Gastroesophageal sphincter (tissue), 4 donors: Measurements from ENCODE around the gene CLEC2L. TPM values are rescaled to one million over a fixed set of nuclear protein-coding genes. Genes with fewer than 3 reads are reported as not detected.

Source experiments
- ATAC-seq: fragments of 150-250 bp; one replicate; pipeline ENCODE4 v1.9.1; 2016; ENCODE audit warnings: mild to moderate bottlenecking, moderate library complexity
- H3K27ac ChIP-seq, 4 donors: fragments of 200-600 bp; sonication (generic) in 3 of 4; 1 replicate in 3 of 4; 2 replicates in 1 of 4; pipeline ENCODE4 v1.5.1; 2016 to 2019
- H3K27me3 ChIP-seq: fragments of 200-600 bp; sonication (generic); one replicate; pipeline ENCODE4 v1.5.1; 2019
- H3K36me3 ChIP-seq, 2 donors: fragments of 200-600 bp; sonication (generic); one replicate each; pipeline ENCODE4 v1.5.1; 2019; ENCODE audit warnings: control low read depth in 1 of 2
- H3K4me1 ChIP-seq, 3 donors: fragments of 200-600 bp; sonication (generic); 1 replicate in 2 of 3; 2 replicates in 1 of 3; pipeline ENCODE4 v1.5.1; 2016 to 2019; ENCODE audit warnings: control low read depth in 2 of 3
- H3K4me3 ChIP-seq, 2 donors: fragments of 200-600 bp; sonication (generic); one replicate each; pipeline ENCODE4 v1.5.1; 2019; ENCODE audit warnings: mild to moderate bottlenecking in 1 of 2, moderate library complexity in 1 of 2
- H3K9me3 ChIP-seq, 3 donors: fragments of 200-600 bp; sonication (generic); one replicate each; pipeline ENCODE4 v1.5.1; 2017 to 2019; ENCODE audit warnings: control low read depth in 2 of 3
- EP300 ChIP-seq: sonication (generic); formaldehyde crosslinking; IDR thresholded peaks from one replicate; pipeline ENCODE4 v1.6.1; 2017; ENCODE audit warnings: antibody characterized with exemption, mild to moderate bottlenecking
- POLR2A ChIP-seq, 2 donors: fragments of 450-650 bp; IDR thresholded peaks; one replicate each; pipeline ENCODE4 v1.6.1; 2017; ENCODE audit warnings: antibody characterized with exemption in 2 of 2, mild to moderate bottlenecking in 2 of 2, moderate library complexity in 1 of 2
- POLR2AphosphoS5 ChIP-seq: sonication (generic); formaldehyde crosslinking; IDR thresholded peaks from one replicate; pipeline ENCODE4 v1.6.1; 2017; ENCODE audit warnings: antibody characterized with exemption
- WGBS, 2 donors: methylation state at CpG; one replicate each; pipeline ENCODE4 v1.1.5; 2018; ENCODE audit warnings: low coverage in 1 of 2; 5-methylcytosine and 5-hydroxymethylcytosine counted together
- total RNA-seq, 4 donors: library from RNA; depleted of rRNA; stranded (reverse); fragments of >200 nt; gene quantifications; one replicate each; pipeline ENCODE4 v1.1.0, GENCODE V29; 2016
- TF ChIP-seq, protein P1 (sequence below), 4 experiments: fragments of 200-600 bp in 2 of 4; fragments of 450-650 bp in 2 of 4; sonication (generic) in 1 of 4; IDR thresholded peaks; one replicate each; pipeline ENCODE4 v1.5.1; 2017 to 2019; ENCODE audit warnings: antibody characterized with exemption in 4 of 4, mild to moderate bottlenecking in 2 of 4, moderate library complexity in 2 of 4

CLEC2L gene
- total RNA-seq, 4 donors from 2014 or later = 0.39 TPM; not detected in 3

DNA sequence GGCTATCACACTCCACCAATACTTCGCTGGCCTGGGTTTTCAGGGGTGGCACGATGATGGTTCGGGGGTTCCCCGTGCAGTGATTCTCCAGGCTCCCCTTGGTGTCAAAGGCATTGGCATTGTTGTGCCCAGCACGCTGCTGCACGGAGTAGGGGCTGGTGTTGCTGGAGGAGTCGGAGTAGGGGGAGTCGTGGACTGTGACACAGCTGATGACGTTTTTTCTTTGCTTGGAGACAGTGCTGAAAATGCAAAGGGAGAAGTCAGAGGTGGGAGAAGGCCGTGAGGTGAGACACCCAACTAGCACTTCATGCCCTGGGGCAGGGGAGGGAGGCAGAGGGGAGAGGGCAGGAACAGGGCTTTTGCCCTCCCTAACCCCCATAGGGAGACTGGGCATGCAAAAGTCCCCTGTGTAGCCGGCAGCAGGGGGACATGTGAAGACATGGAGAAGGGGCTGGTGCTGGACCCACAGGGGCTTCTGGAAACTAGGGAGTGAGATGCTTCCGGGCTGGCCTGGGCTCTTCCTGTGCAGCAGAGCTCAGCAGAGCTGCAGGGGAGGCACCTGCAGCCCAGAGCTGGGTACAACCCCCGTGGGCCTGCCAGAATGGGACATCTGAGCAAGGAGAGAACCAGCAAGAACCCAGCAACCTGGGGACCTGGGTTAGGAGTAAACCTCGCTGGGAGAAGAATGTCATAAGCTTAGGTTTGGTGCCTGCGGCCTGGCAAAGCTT is 60.5 kb downstream of the CLEC2L start:
- H3K27ac ChIP-seq = no peak overlapping the region
- H3K36me3 ChIP-seq = peaks cover 0 to 90% of the 10 kb centered on the region in 2 donors
- peaks cover 0 to 10% (median 0%) of the 10 kb centered on the region in 3 donors for H3K4me1 ChIP-seq
- H3K4me3 ChIP-seq = no peak overlapping the region
- no peak for ATAC-seq
- 90% methylated on average over 2 of the region's 15 CpGs; no CpG with 5 or more reads in 1 of the 2 donors for WGBS, 2 donors
- TF ChIP-seq POLR2AphosphoS5 (no peak), POLR2A (IDR thresholded peaks at IDR 0.05) (no peak), EP300 (no peak)
- TF ChIP-seq, protein P1, sequence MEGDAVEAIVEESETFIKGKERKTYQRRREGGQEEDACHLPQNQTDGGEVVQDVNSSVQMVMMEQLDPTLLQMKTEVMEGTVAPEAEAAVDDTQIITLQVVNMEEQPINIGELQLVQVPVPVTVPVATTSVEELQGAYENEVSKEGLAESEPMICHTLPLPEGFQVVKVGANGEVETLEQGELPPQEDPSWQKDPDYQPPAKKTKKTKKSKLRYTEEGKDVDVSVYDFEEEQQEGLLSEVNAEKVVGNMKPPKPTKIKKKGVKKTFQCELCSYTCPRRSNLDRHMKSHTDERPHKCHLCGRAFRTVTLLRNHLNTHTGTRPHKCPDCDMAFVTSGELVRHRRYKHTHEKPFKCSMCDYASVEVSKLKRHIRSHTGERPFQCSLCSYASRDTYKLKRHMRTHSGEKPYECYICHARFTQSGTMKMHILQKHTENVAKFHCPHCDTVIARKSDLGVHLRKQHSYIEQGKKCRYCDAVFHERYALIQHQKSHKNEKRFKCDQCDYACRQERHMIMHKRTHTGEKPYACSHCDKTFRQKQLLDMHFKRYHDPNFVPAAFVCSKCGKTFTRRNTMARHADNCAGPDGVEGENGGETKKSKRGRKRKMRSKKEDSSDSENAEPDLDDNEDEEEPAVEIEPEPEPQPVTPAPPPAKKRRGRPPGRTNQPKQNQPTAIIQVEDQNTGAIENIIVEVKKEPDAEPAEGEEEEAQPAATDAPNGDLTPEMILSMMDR (IDR thresholded peaks at IDR 0.05) = no peak
- no peaks in the 10 kb centered on the region for H3K9me3 ChIP-seq
- no peaks in the 10 kb centered on the region for H3K27me3 ChIP-seq

DNA sequence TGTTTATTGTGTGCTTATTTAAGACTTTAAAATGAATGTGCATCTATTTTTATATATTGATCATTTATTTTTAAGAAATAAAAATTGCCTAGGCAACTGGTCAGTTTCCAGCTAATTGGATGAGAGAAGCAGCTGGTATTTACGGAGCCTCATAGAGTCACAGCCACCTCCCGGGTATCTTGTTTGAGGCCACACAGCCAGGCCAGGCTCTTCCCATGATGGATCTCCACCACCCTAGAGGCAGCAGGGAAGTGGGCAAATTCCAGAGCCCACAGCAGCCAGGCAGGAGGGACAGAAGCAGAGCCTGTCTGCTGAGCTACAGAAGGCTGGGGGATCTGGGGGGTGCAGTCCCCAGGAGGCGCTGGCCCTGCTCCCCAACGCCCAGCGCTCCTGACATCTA is 61.6 kb downstream of the CLEC2L start:
- H3K4me1 ChIP-seq = peaks cover 0 to 10% (median 0%) of the 10 kb centered on the region in 3 donors
- WGBS, 2 donors = 25 to 61% methylated on average over 2 to 4 of the region's 5 CpGs
- no peak for TF ChIP-seq POLR2A (IDR thresholded peaks at IDR 0.05)
- no peak for TF ChIP-seq EP300
- no peak for TF ChIP-seq POLR2AphosphoS5
- TF ChIP-seq, protein P1 (IDR thresholded peaks at IDR 0.05) = no peak
- H3K27me3 ChIP-seq = no peaks in the 10 kb centered on the region
- no peak for ATAC-seq
- H3K9me3 ChIP-seq = no peaks in the 10 kb centered on the region
- H3K27ac ChIP-seq = no peak overlapping the region
- H3K36me3 ChIP-seq = peaks cover 0 to 91% of the 10 kb centered on the region in 2 donors
- H3K4me3 ChIP-seq = no peak overlapping the region

DNA sequence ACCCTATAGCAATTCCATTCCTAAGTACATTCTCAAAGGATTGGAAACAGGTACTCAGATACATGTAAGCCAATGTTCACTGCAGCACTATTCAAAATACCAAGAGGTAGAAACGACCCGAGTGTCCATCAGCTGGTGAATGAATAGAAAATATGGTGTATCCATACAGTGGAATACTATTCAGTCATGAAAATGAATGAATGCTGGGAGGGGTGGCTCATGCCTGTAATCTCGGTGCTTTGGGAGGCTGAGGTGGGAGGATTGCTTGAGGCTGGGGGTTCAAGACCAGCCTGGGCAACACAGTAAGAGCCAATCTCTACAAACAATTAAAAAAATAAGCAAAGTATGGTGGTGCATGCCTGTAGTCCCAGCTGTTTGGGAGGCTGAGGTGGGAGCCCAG is 62.8 kb downstream of the CLEC2L start:
- no peak for ATAC-seq
- H3K27ac ChIP-seq = no peak overlapping the region
- H3K4me3 ChIP-seq = no peak overlapping the region
- peaks cover 0 to 91% of the 10 kb centered on the region in 2 donors for H3K36me3 ChIP-seq
- peaks cover 0 to 10% (median 0%) of the 10 kb centered on the region in 3 donors for H3K4me1 ChIP-seq
- H3K9me3 ChIP-seq = no peaks in the 10 kb centered on the region
- TF ChIP-seq EP300 (no peak), POLR2AphosphoS5 (no peak), POLR2A (IDR thresholded peaks at IDR 0.05) (no peak)
- TF ChIP-seq, protein P1 (IDR thresholded peaks at IDR 0.05) = no peak
- 96 to 100% methylated on average over 3 of the region's 3 CpGs for whole genome bisulfite sequencing, 2 donors
- H3K27me3 ChIP-seq = no peaks in the 10 kb centered on the region

DNA sequence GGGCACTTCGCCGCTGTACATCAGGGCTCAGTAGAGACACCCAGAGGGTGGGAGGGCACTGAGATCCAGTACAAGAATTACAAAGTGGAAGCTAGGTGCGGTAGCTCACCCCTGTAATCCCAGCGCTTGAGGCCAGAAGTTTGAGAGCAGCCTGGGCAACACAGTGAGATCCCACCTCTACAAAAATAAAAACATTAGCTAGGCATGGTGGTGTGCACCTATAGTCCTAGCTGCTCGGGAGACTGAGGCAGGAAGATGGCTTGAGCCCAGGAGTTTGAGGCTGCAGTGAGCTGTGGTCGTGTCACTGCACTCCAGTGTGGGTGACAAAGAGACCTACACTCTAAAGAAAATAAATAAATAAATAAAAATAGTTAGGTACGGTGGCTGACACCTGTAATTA is 64.0 kb downstream of the CLEC2L start:
- peaks cover 0 to 10% (median 0%) of the 10 kb centered on the region in 3 donors for H3K4me1 ChIP-seq
- H3K9me3 ChIP-seq = no peaks in the 10 kb centered on the region
- ATAC-seq = no peak
- H3K36me3 ChIP-seq = peaks cover 0 to 91% of the 10 kb centered on the region in 2 donors
- WGBS, 2 donors = 95 to 96% methylated on average over 3 to 6 of the region's 7 CpGs
- H3K27me3 ChIP-seq = no peaks in the 10 kb centered on the region
- H3K27ac ChIP-seq = no peak overlapping the region
- H3K4me3 ChIP-seq = no peak overlapping the region
- TF ChIP-seq POLR2A (IDR thresholded peaks at IDR 0.05) (no peak), EP300 (no peak), POLR2AphosphoS5 (no peak)
- TF ChIP-seq, protein P1 (IDR thresholded peaks at IDR 0.05) = no peak

DNA sequence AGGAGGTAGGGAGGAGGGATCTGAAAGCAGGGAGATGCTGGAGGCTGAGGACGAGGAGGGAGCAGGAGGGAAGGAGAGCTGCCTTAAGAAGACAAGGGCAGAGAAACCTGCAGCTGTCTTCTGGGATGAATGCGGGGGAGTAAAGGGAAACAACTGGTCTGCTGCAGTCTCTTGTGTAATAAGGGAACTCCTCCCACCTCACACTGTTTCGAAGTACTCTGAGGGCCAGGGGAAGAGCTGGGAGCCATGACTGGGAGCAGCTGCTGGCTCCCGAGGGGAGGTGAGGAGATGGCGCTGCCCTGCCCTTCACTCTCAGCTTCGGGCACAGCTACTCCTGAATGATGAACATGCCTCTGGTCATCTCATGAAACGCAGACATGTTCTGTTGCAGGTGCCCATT is 65.1 kb downstream of the CLEC2L start:
- peak; percentile 78 for ATAC-seq
- no peaks in the 10 kb centered on the region for H3K9me3 ChIP-seq
- TF ChIP-seq POLR2AphosphoS5 (no peak), EP300 (no peak), POLR2A (IDR thresholded peaks at IDR 0.05) (no peak)
- TF ChIP-seq, protein P1 (IDR thresholded peaks at IDR 0.05) = no peak
- no peaks in the 10 kb centered on the region for H3K27me3 ChIP-seq
- no peak overlapping the region for H3K27ac ChIP-seq
- WGBS, 2 donors = 44% methylated on average over 7 of the region's 7 CpGs; no CpG with 5 or more reads in 1 of the 2 donors
- H3K4me1 ChIP-seq = peaks cover 0 to 10% (median 0%) of the 10 kb centered on the region in 3 donors
- peaks cover 0 to 91% of the 10 kb centered on the region in 2 donors for H3K36me3 ChIP-seq
- no peak overlapping the region for H3K4me3 ChIP-seq
